Retinal pigment epithelial cell (primary cell): ENCODE measurements around the gene ZNF384.
"Not testable (repeated sequence)": the region's sequence is repeated elsewhere in the genome, so short reads cannot be mapped to it uniquely, and the experiment has no call there.

Experiments used
- DNase-seq: peaks from one replicate; pipeline ENCODE4 v3.0.0-alpha.2; 2010; ENCODE audit warnings: low read depth
- H3K4me3 ChIP-seq: 2 replicates; pipeline ENCODE4 v1.5.1; 2011; ENCODE audit warnings: mild to moderate bottlenecking, low read length, control low read depth, moderate library complexity
- TF ChIP-seq, protein P1 (sequence below): conservative IDR thresholded peaks from 2 replicates; pipeline ENCODE4 v1.5.1; 2011; ENCODE audit warnings: low read depth, low read length, control low read depth, inconsistent platforms

The ZNF384 gene

GRCh38 chr12:6708960-6709394 lies 19.8 kb upstream of the ZNF384 start:
- no peak for DNase-seq
- H3K4me3 ChIP-seq, result no peak overlapping the region
- TF ChIP-seq, protein P1, sequence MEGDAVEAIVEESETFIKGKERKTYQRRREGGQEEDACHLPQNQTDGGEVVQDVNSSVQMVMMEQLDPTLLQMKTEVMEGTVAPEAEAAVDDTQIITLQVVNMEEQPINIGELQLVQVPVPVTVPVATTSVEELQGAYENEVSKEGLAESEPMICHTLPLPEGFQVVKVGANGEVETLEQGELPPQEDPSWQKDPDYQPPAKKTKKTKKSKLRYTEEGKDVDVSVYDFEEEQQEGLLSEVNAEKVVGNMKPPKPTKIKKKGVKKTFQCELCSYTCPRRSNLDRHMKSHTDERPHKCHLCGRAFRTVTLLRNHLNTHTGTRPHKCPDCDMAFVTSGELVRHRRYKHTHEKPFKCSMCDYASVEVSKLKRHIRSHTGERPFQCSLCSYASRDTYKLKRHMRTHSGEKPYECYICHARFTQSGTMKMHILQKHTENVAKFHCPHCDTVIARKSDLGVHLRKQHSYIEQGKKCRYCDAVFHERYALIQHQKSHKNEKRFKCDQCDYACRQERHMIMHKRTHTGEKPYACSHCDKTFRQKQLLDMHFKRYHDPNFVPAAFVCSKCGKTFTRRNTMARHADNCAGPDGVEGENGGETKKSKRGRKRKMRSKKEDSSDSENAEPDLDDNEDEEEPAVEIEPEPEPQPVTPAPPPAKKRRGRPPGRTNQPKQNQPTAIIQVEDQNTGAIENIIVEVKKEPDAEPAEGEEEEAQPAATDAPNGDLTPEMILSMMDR, result no peak

DNA sequence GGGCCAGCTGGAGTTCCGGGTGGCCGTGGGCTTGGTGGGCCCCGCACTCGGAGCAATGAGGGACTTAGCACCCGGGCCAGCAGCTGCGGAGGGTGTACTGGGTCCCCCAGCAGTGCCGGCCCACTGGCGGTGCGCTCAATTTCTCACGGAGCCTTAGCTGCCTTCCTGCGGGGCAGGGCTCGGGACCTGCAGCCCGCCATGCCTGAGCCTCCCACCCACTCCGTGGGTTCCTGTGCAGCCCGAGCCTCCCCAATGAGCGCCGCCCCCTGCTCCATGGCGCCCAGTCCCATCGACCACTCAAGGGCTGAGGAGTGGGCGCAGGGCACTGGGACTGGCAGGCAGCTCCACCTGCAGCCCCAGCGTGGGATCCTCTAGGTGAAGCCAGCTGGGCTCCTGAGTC lies 19.2 kb upstream of the ZNF384 start:
- DNase-seq, H3K4me3 ChIP-seq: not testable (repeated sequence)

GRCh38 chr12:6703631-6704030 lies 14.5 kb upstream of the ZNF384 start:
- TF ChIP-seq, protein P1, result no peak
- no peak for DNase-seq
- no peak overlapping the region for H3K4me3 ChIP-seq

GRCh38 chr12:6701078-6701768 lies 12.0 kb upstream of the ZNF384 start:
- TF ChIP-seq, protein P1, result no peak
- peak overlapping the region; percentile 61 for H3K4me3 ChIP-seq
- no peak for DNase-seq

- peak within 1 kb of the TSS; percentile 61 for H3K4me3 ChIP-seq
- TF ChIP-seq, protein P1, result no peak
- DNase-seq, result no peak
Observed at GRCh38 chr12:6700646-6701051, 11.5 kb upstream of the ZNF384 start, which contains the start of gene PIANP. Gene PIANP, minus strand, starts transcription at chr12:6700815. Its CDS starts 2,754 bp downstream, at chr12:6698061.

- TF ChIP-seq, protein P1, result no peak
- DNase-seq, result no peak
- peak overlapping the region; percentile 61 for H3K4me3 ChIP-seq
Observed at GRCh38 chr12:6699989-6700645, 10.9 kb upstream of the ZNF384 start.

DNA sequence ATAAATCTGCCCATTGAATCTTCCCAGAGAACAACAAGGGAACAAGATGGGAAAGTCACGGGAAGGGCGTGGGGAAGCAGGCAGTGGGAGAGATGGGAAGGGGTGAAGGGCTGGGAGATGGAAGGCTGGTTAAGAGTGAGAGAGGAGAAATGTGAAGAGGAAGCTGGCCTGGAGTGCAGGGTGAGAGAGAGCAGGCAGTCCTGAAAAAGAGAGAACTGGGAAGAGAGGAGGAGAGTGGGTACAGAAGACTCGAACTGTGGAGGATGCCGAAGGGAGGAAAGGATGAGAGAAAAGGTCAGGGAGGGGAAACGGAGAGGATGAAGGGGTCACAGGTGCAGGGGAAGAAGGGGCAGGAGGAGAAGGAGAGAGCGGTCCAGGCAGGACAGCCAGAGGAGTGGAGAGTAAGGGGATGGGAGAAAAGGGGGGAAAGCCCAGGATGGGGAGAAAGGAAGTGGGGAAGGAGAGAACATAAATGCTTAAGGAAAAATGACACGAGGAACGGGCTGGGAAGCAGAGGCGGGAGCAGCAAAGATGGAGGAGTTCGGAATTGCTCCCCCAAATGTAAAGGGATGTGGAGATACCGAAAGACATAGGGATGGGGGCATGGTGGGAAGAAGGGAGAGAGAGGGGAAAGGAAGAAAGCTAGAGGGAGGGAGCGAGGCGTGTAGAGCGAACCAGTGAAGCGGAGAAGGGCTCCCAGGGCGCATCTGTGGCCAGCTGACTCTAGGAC lies 10.2 kb upstream of the ZNF384 start:
- DNase-seq, result no peak
- H3K4me3 ChIP-seq, result peak overlapping the region; percentile 61
- TF ChIP-seq, protein P1, result no peak
